HG03045 (cell line): ENCODE measurements around the gene DOCK4.

Source experiments
- ATAC-seq: cut with Tn5 transposase; IDR thresholded peaks from one replicate; pipeline ENCODE4 v1.9.1; 2021; ENCODE audit warnings: mild to moderate bottlenecking, moderate library complexity; ENCODE audit not compliant: unreplicated experiment

The DOCK4 gene

GRCh38 chr7:111834367-111834766, 371.8 kb downstream of the DOCK4 start:
- no peak for ATAC-seq

GRCh38 chr7:111833466-111833865, 372.7 kb downstream of the DOCK4 start:
- ATAC-seq, result no peak

GRCh38 chr7:111832174-111832573, 374.0 kb downstream of the DOCK4 start:
- ATAC-seq, result no peak

DNA sequence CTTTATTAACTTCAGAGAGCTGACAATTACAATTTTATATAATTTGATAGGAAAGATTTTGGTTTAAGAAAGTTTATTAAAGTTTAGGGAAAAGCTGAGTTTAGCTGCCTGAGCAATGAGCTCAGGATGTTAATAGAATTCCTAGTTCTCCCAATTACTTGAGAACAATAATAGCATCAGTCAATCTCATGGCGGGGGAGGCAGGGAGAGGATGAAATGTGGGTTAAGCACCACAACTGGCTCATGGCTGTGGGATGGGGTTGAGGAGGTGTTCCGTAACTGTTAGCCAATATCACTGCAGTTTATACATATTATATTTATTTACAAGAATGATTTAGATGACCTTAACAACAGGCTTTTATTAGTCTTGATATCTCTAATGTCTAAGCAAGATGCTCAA, 377.0 kb downstream of the DOCK4 start:
- ATAC-seq, result no peak

GRCh38 chr7:111827863-111828504, 378.2 kb downstream of the DOCK4 start:
- ATAC-seq, result no peak

DNA sequence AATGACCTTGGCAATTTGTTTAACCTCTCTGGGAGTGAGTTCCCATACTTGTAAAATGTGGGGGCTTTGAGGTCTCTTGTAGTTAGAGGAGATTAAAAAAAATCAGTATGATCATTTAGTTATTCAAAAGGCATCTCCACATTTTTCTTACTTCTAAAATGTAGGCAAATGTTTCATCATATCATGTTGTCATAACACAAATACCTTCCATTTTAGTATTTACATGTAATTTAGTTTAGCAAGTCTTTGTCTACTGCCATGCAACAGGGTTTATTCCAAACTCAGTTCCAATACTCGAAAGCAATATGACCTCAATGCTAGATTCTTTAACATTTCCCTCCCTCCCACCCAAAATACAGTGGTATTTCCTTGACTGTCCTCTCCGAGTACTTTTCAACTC, 381.2 kb downstream of the DOCK4 start:
- ATAC-seq, result no peak

DNA sequence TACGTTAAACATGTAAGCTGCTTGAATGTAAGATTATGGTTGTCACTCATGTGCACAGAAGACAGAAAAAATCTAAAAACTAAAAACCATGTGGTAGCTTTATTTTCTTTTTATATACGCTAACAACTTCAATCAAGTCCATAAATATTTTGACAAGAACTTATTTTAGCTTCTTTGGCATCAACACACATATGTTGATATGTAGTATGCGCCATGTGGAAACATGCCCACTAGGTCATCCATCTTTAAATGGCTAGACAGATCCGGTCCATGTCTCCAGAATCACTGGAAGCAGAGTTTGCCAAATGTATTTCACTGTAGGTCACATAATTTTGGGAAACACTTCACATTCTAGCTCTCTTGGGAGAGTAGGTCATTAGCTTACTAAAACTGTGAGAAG, 382.4 kb downstream of the DOCK4 start:
- no peak for ATAC-seq

DNA sequence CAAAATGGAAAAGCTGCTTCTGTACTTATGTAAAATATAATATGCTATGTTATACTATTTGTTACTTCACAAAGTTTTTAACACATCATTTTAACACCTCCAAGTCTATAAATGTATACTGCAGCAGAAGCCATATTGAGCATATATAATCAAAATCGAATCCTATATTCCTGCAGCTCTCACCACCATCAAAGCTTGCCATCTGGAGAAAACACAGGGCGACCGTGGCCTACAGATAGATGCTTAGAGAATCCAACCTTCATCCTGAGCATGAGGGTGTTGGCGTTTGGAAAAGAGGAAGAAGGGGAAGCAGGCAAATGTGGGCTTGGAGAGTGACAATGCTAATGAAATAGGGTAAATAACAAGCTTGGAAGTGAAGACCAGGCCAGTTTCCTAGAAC, 385.2 kb downstream of the DOCK4 start:
- no peak for ATAC-seq

- no peak for ATAC-seq
Measured at GRCh38 chr7:111820621-111821020, 385.6 kb downstream of the DOCK4 start.

- ATAC-seq, result no peak
Measured at GRCh38 chr7:111820121-111820520, 386.1 kb downstream of the DOCK4 start.

- no peak for ATAC-seq
Measured at GRCh38 chr7:111815354-111815753, 390.8 kb downstream of the DOCK4 start.

DNA sequence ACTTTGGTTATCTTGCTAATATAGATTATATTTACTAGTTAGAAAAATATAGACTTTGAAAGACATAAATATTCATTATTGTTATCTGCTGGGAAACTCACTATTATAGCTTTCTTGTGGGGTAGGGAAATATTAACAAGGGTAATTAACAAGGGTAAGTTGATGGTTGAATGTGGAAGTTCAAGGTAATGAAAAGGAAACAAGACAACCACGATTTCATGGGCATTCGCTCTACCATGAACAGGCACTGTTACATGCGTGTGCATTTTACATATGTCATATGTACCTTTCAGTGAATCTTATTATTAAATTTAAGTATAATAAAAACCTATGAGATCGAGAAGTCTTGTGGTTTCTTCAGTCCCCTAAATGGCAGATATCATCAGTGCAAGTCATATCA, 392.9 kb downstream of the DOCK4 start:
- no peak for ATAC-seq

GRCh38 chr7:111806232-111806631, 400.0 kb downstream of the DOCK4 start:
- no peak for ATAC-seq

GRCh38 chr7:111803015-111803758, 403.0 kb downstream of the DOCK4 start:
- no peak for ATAC-seq

DNA sequence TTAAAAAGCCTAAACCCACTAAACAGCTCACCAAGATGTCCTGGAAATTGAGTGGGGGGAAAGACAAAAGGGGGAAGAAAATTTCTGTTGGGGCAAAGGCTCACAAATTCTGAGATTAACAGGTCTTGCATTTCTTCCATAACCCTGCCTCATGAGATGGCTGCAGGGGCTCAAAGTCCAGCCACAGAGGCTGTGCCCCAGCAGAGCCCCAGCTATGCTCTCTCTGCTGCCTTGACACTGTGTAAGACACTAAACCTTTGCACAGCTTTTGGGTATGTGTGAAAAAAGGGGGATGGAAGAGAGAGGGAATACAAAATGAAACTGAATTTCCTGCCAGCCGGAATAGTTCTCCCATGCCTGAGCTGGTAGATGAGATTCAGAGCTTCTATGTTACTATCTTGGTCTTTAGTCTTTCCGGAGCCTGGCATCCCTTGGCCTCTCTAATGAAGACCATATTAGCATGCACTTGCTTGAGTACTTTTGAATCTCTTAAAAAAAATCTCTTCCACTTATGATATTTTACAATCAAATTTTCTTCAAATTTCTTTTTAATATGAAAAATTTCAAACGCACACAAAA, 403.9 kb downstream of the DOCK4 start:
- ATAC-seq, result no peak

GRCh38 chr7:111801277-111801676, 404.9 kb downstream of the DOCK4 start:
- ATAC-seq, result no peak

- no peak for ATAC-seq
Measured at GRCh38 chr7:111796671-111797070, 409.5 kb downstream of the DOCK4 start.

- no peak for ATAC-seq
Measured at GRCh38 chr7:111789870-111790269, 416.3 kb downstream of the DOCK4 start.

DNA sequence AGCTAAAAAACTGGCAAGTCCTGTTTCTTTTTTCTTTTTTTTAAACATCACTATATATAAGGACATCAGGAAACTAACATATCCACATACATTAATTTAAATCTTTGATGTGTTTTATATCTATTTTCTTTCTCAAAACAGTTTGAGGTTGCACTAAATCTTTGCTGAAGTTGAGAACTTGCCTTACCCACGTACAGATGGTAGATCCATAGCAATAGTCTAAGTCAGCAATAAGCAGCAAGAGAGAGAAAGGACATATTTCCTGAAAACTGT, 417.2 kb downstream of the DOCK4 start:
- no peak for ATAC-seq

DNA sequence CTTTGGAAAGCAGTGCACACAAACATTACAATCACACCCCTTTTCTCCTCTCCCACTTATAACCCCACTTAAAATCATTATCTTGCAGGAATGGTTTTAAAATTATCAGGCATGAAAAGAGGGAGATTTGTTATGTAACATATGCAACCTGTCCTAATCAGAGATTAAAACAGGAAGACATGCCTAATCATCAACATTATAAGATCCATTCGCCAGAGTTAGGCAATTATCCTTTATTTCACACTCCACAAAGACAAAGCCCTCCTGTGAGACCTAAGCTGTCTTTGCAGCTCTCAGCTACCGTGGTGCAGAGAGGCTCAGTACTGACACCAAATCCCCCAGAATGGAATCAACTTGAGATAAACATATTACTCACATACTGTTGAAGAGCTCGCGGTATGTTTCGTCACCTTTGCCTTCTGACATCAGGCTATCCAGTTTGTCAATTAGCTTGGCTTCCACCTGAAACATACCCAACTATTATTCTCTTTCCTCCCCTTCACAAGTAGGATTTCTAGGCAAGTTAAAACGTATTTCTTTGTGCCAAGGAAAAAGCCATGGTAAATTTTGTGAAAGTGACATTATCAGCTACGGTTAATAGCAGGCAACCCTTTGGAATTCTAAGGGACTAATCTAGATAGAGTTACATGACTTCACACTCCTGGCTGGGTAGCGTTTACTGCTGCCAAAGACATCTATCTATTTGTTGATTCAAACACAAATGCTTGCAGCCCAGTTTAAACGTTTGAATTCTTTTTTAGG, 417.7 kb downstream of the DOCK4 start:
- ATAC-seq, result no peak

DNA sequence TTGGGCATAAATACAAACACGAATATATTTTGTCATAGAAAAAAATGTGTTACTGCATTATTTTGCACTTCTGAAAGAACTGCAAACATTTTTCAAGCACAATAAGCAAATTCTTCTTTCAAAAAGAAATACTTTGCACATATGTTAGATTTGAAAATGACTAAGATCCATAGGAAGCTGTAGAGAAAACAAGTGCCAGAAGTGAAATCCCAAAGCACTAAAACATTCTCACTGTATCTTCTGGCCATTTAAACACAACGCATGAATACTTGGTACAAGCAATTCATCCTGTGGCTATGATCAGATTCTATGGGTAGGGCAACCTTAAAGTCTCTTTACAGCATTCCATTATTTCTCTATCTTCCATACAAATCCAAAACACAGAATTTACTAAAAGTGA, 418.5 kb downstream of the DOCK4 start:
- no peak for ATAC-seq

- ATAC-seq, result no peak
Measured at GRCh38 chr7:111787099-111787498, 419.1 kb downstream of the DOCK4 start.
